ENCODE results near the gene FBXL17. TPM values are rescaled to one million over a fixed set of nuclear protein-coding genes. Genes with fewer than 3 reads are reported as not detected.

Gene FBXL17
- total RNA-seq, 1 donor from 2014 or later = 7.0 TPM

DNA sequence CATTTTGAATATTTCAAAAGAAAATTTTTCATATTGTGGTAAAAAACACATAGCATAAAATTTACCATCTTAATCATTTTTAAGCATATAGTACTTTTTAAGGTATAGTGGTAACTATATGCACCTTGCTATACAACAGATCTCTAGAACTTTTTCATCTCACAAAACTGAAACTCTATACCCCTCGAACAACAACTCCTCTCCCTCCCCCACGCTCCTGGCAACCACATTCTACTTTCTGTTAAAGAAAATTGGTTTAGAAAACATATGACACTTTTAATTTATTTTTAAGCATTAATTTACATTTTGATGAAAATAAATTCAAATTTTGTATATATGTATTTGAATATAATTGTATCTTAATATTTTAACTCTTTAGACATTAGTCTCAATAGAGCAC, 563.9 kb downstream of the FBXL17 start:
- peaks cover 11% of the 10 kb centered on the region for H3K9me3 Mint-ChIP-seq
- intact Hi-C loops (cut with micrococcal nuclease) = no loop called here
- DNase-seq (ENCODE audit: low spot score) = no peak
- H3K27ac Mint-ChIP-seq = no peak overlapping the region
- peaks cover 4% of the 10 kb centered on the region for H3K36me3 Mint-ChIP-seq (ENCODE audit: low read depth)
- H3K4me3 Mint-ChIP-seq (ENCODE audit: low read depth) = no peak overlapping the region
- H3K4me1 Mint-ChIP-seq (ENCODE audit: low read depth) = peaks cover 3% of the 10 kb centered on the region
- H3K27me3 Mint-ChIP-seq (ENCODE audit: low read depth) = peaks cover 2% of the 10 kb centered on the region

DNA sequence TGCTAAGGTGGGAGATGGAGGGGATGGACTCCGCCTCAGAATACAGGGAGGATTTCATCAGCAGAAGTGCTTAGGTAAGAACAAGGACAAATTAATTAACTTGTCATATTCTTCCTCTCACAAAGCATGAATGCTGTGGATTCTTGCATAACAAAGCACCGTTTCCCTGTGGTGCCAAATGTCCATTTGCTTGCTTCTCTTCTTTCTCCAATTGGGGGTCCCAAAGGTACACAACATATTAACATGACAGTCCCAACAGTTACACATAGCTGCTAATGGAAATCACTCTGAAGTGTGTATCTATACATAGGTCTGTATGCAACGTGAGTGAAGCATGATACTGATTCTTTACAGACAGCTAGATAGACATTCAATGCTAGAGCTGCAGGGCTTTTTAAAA, 564.5 kb downstream of the FBXL17 start:
- Mint-ChIP-seq H3K9me3 (peaks cover 8% of the 10 kb centered on the region), H3K4me1 (ENCODE audit: low read depth) (peaks cover 3% of the 10 kb centered on the region), H3K27me3 (ENCODE audit: low read depth) (peaks cover 2% of the 10 kb centered on the region), H3K4me3 (ENCODE audit: low read depth) (no peak overlapping the region), H3K36me3 (ENCODE audit: low read depth) (peaks cover 4% of the 10 kb centered on the region), H3K27ac (no peak overlapping the region)
- intact Hi-C loops (cut with micrococcal nuclease) = no loop called here
- DNase-seq (ENCODE audit: low spot score) = no peak

DNA sequence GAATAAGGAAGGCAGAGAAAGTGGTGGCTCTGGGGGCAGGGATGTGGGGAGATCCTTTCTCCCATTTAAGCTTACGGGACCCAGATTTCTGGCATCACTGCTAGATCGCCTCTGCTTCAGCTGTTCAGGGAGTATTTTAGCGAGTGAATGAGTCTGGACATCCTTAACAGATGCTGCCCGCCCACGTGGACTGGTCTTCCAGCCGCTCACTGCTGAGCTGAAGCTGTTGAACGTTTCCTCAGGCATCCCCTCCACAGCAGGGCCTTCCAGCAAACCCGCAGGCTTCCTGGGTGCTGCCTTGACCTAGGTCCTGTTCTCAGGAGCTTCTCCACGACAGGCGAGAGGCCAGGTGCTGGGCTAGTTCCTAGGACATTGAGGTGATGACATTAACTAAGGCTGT, 566.8 kb downstream of the FBXL17 start:
- H3K9me3 Mint-ChIP-seq = no peaks in the 10 kb centered on the region

DNA sequence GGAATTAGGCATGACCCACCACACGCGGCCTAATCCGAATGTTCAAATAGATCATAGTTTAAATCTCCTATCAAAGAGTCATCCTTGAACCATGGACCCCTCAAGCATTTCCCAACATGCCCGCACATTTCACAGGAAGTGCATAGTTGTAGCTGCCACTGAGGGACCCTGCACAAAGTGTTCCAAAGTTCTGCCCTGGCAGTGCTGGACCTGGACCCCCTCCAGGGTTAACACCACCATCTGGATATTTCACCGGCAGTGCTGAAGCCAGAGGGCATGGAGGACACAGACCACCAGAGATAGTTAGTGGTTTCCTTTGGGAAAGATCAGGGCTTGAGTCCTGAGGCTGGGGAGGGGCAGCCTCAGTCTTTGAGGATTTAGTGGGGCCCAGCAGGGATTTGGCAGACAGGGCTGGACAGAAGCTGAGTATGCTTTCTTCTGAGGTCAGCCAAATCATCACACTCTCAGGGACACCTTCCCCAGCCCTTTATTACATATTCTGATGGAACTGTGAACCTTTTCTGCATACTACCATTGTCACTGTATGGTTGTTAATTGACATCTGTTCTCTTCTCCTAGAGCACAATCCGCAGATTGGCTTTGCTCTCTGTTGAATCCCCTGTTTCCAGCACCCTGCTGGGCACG, 567.6 kb downstream of the FBXL17 start:
- no peak for DNase-seq (ENCODE audit: low spot score)
- H3K4me1 Mint-ChIP-seq (ENCODE audit: low read depth) = peaks cover 3% of the 10 kb centered on the region
- H3K27ac Mint-ChIP-seq = no peak overlapping the region
- H3K27me3 Mint-ChIP-seq (ENCODE audit: low read depth) = peaks cover 2% of the 10 kb centered on the region
- intact Hi-C loops (cut with micrococcal nuclease) = no loop called here
- H3K4me3 Mint-ChIP-seq (ENCODE audit: low read depth) = no peak overlapping the region
- no peaks in the 10 kb centered on the region for H3K36me3 Mint-ChIP-seq (ENCODE audit: low read depth)
- H3K9me3 Mint-ChIP-seq = no peaks in the 10 kb centered on the region

More for the DNA sequence above, 566.8 kb downstream of the FBXL17 start:
- Mint-ChIP-seq H3K27me3 (ENCODE audit: low read depth) (peaks cover 2% of the 10 kb centered on the region), H3K4me1 (ENCODE audit: low read depth) (peaks cover 3% of the 10 kb centered on the region), H3K36me3 (ENCODE audit: low read depth) (no peaks in the 10 kb centered on the region), H3K27ac (no peak overlapping the region), H3K4me3 (ENCODE audit: low read depth) (no peak overlapping the region)
- intact Hi-C loops (cut with micrococcal nuclease) = no loop called here
- DNase-seq (ENCODE audit: low spot score) = no peak

DNA sequence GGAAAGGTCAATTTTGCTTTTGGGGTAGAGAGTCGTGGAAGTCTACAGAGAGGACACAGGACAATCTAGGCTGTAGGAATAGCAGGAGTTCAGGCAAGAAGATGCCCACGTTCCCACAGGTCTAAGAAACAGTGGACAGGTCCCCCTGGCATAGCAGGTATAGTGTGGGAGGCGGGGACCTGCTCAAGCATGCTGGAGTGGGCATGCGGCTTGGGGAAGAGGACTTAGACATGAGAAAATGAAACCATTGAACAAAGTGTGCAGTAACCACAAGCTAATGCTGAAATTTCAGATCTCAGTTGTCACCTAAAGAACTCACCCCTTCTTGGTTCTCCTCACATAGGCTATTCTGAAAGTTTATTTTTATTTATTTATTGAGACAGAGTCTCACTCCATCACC, 568.3 kb downstream of the FBXL17 start:
- intact Hi-C loops (cut with micrococcal nuclease) = no loop called here
- no peak overlapping the region for H3K27ac Mint-ChIP-seq
- peaks cover 1% of the 10 kb centered on the region for H3K27me3 Mint-ChIP-seq (ENCODE audit: low read depth)
- H3K36me3 Mint-ChIP-seq (ENCODE audit: low read depth) = no peaks in the 10 kb centered on the region
- H3K4me3 Mint-ChIP-seq (ENCODE audit: low read depth) = no peak overlapping the region
- H3K4me1 Mint-ChIP-seq (ENCODE audit: low read depth) = peaks cover 3% of the 10 kb centered on the region
- H3K9me3 Mint-ChIP-seq = no peaks in the 10 kb centered on the region
- no peak for DNase-seq (ENCODE audit: low spot score)

DNA sequence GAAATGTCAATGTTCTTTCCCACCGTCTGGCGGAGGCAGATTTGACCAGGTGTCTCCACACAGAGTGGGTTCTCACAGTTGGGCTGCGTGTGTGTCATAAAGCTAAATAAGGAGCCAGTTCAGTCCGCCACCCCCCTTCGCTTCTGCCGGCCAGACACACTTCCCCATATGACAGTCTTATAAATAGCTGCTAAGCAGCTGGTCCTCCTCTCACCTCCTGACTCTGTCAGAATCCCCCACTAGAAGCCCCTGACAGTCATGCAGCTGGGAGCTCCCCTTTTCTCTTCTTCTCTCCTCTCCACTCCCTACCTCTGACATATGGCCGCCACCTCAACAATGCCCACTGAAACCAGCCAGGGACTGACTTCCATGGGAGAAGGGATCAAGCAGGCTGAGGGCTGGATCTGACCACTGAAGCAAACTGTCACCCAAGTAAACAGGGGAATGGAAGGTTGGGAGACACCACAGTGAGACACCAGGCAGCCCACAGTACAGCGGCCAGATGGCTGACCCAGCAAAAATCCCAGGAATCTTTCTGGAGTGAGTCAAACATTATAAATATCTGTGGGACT, 569.2 kb downstream of the FBXL17 start:
- H3K27me3 Mint-ChIP-seq (ENCODE audit: low read depth) = no peaks in the 10 kb centered on the region
- H3K36me3 Mint-ChIP-seq (ENCODE audit: low read depth) = no peaks in the 10 kb centered on the region
- no peaks in the 10 kb centered on the region for H3K9me3 Mint-ChIP-seq
- H3K27ac Mint-ChIP-seq = no peak overlapping the region
- peaks cover 3% of the 10 kb centered on the region for H3K4me1 Mint-ChIP-seq (ENCODE audit: low read depth)
- H3K4me3 Mint-ChIP-seq (ENCODE audit: low read depth) = no peak overlapping the region
- no peak for DNase-seq (ENCODE audit: low spot score)
- intact Hi-C loops (cut with micrococcal nuclease) = no loop called here

DNA sequence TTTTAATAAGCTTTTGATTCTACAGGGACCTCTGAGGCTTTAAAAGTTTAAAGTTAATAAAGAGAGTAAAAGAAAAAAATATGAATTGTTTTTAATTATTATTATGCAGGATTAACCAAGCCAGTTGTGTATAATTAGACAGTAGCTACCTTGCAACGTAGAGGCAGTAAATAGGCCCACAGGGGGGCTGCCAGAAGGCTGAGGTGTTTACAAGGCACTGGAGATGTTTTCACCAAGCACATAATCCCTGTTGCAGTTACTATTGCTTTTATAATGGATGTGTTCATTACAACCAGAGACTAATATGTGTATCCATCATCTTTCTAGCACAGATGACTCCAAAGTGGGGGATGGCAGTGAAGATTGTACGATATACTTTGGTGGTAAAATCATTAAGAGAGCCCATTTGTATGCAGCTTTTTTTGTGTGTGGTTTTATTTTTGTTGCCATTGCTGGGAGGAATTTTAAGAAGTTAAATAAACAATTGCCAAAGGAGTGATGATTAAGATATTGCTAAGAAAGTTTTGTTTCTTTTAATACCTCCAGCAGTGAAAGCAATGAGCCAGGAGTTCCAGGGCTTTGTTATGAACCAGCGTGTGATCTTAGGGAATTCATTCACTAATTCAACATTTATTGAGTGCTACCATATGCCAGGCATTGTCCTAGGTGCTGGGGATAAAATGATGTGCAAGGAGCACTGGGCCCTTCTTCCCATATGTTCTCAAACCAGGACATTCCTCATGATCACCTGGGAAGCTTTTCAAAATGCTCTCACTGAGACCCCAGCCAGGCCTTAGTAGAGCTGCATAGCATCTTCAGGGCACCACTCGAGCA, 572.5 kb downstream of the FBXL17 start:
- Mint-ChIP-seq H3K36me3 (ENCODE audit: low read depth) (no peaks in the 10 kb centered on the region), H3K27me3 (ENCODE audit: low read depth) (no peaks in the 10 kb centered on the region), H3K4me1 (ENCODE audit: low read depth) (peaks cover 4% of the 10 kb centered on the region), H3K9me3 (no peaks in the 10 kb centered on the region), H3K27ac (no peak overlapping the region), H3K4me3 (ENCODE audit: low read depth) (no peak overlapping the region)
- DNase-seq (ENCODE audit: low spot score) = no peak
- intact Hi-C loops (cut with micrococcal nuclease) = no loop called here
